SK-N-SH treated with all-trans-retinoic acid at 6 μM for 48 hours (cell line): ENCODE results near the gene PCDH9.

ENCODE experiments used
- ATAC-seq: fragments of 200-7000 bp; cut with Tn5 transposase; 3 replicates; pipeline ENCODE4 v1.9.1; 2020; ENCODE audit warnings: mild to moderate bottlenecking, moderate library complexity
- ARNTL ChIP-seq: fragments of 450-650 bp; formaldehyde crosslinking; IDR thresholded peaks from 2 replicates; pipeline ENCODE4 v1.5.0; 2020; ENCODE audit warnings: low read depth, mild to moderate bottlenecking, moderate library complexity, borderline replicate concordance
- CSDC2 ChIP-seq: fragments of 250-450 bp; sonication (Bioruptor Pico); IDR thresholded peaks from 2 replicates; pipeline ENCODE4 v1.5.0; 2020; ENCODE audit warnings: mild to moderate bottlenecking, moderate library complexity
- CSRNP3 ChIP-seq: fragments of 250-450 bp; sonication (Bioruptor Pico); IDR thresholded peaks from 2 replicates; pipeline ENCODE4 v1.5.1; 2021; ENCODE audit warnings: mild to moderate bottlenecking, moderate library complexity
- ESRRG ChIP-seq: fragments of 250-450 bp; sonication (Bioruptor Pico); IDR thresholded peaks from 2 replicates; pipeline ENCODE4 v1.6.1; 2021; ENCODE audit warnings: mild to moderate bottlenecking
- GLIS3 ChIP-seq: fragments of 250-450 bp; sonication (Bioruptor Pico); IDR thresholded peaks from 2 replicates; pipeline ENCODE4 v1.5.0; 2020; ENCODE audit warnings: mild to moderate bottlenecking, moderate library complexity
- ISL1 ChIP-seq: fragments of 250-450 bp; sonication (Bioruptor Pico); IDR thresholded peaks from 2 replicates; pipeline ENCODE4 v2.1.2; 2022; ENCODE audit warnings: mild to moderate bottlenecking, moderate library complexity
- OSR1 ChIP-seq: fragments of 250-450 bp; sonication (Bioruptor Pico); IDR thresholded peaks from 2 replicates; pipeline ENCODE4 v1.8.0; 2022; ENCODE audit warnings: moderate library complexity, mild to moderate bottlenecking, inconsistent platforms
- POU6F1 ChIP-seq: fragments of 250-450 bp; sonication (Bioruptor Pico); IDR thresholded peaks from 2 replicates; pipeline ENCODE4 v1.8.0; 2021; ENCODE audit warnings: low read depth, mild to moderate bottlenecking, moderate library complexity, borderline replicate concordance
- PPARA ChIP-seq: fragments of 250-450 bp; sonication (Bioruptor Pico); IDR thresholded peaks from 2 replicates; pipeline ENCODE4 v1.5.0; 2020; ENCODE audit warnings: mild to moderate bottlenecking, borderline replicate concordance
- RARB ChIP-seq: fragments of 250-450 bp; sonication (Bioruptor Pico); IDR thresholded peaks from 2 replicates; pipeline ENCODE4 v1.8.0; 2021; ENCODE audit warnings: mild to moderate bottlenecking, moderate library complexity
- TCF4 ChIP-seq: fragments of 250-450 bp; sonication (Bioruptor Pico); IDR thresholded peaks from 2 replicates; pipeline ENCODE4 v1.8.0; 2021; ENCODE audit warnings: mild to moderate bottlenecking, moderate library complexity, borderline replicate concordance
- TSHZ2 ChIP-seq: fragments of 250-450 bp; sonication (Bioruptor Pico); IDR thresholded peaks from 2 replicates; pipeline ENCODE4 v1.5.0; 2020; ENCODE audit warnings: mild to moderate bottlenecking, moderate library complexity
- ZC3H10 ChIP-seq: fragments of 250-450 bp; sonication (Bioruptor Pico); IDR thresholded peaks from 2 replicates; pipeline ENCODE4 v1.5.1; 2021; ENCODE audit warnings: mild to moderate bottlenecking, moderate library complexity
- ZFP3 ChIP-seq: fragments of 250-450 bp; sonication (Bioruptor Pico); IDR thresholded peaks from 2 replicates; pipeline ENCODE4 v1.5.0; 2020; ENCODE audit warnings: mild to moderate bottlenecking, moderate library complexity
- ZNF565 ChIP-seq: fragments of 450-650 bp; formaldehyde crosslinking; conservative IDR thresholded peaks from 2 replicates; pipeline ENCODE4 v1.5.0; 2020; ENCODE audit warnings: low read depth, mild to moderate bottlenecking, moderate library complexity
- ZNF70 ChIP-seq: fragments of 450-650 bp; formaldehyde crosslinking; IDR thresholded peaks from 2 replicates; pipeline ENCODE4 v1.5.0; 2020; ENCODE audit warnings: mild to moderate bottlenecking, moderate library complexity
- TF ChIP-seq, protein P1 (sequence below): fragments of 250-450 bp; sonication (Bioruptor Pico); IDR thresholded peaks from 2 replicates; pipeline ENCODE4 v1.8.0; 2020; ENCODE audit warnings: mild to moderate bottlenecking, moderate library complexity, borderline replicate concordance

The PCDH9 gene

DNA sequence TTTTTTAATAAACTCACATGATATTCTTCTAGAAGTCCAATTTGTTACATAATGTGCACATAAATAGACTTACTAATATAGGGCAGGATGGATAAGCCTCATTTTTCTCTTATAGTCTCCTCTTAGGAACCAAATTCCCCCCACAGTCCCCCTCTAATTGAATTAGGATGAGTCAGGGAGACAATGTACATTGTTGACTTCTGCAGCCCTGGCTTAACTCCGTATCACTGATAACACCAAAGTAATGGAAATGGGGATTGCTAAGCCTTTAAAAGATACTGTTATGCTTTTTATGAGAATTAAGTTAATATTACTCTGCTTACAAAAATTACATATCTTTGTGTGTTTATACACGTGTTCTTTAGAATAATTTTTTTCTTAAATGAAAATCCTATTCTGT lies 5.1 kb upstream of the PCDH9 start:
- TF ChIP-seq ISL1 (CRISPR knock-in tag): peak; percentile 92
- TF ChIP-seq TCF4 (CRISPR knock-in tag): peak; percentile 76; the same call in 1 of the 2 replicates
- TF ChIP-seq, protein P1, sequence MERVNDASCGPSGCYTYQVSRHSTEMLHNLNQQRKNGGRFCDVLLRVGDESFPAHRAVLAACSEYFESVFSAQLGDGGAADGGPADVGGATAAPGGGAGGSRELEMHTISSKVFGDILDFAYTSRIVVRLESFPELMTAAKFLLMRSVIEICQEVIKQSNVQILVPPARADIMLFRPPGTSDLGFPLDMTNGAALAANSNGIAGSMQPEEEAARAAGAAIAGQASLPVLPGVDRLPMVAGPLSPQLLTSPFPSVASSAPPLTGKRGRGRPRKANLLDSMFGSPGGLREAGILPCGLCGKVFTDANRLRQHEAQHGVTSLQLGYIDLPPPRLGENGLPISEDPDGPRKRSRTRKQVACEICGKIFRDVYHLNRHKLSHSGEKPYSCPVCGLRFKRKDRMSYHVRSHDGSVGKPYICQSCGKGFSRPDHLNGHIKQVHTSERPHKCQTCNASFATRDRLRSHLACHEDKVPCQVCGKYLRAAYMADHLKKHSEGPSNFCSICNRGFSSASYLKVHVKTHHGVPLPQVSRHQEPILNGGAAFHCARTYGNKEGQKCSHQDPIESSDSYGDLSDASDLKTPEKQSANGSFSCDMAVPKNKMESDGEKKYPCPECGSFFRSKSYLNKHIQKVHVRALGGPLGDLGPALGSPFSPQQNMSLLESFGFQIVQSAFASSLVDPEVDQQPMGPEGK (CRISPR knock-in tag): 0 out of 2 replicates have a peak, but pooled peaks have one; percentile 73
- no peak for TF ChIP-seq ZC3H10 (CRISPR knock-in tag)
- 0 out of 2 replicates have a peak, but pooled peaks have one; percentile 71 for TF ChIP-seq GLIS3
- TF ChIP-seq ZNF70 (CRISPR knock-in tag): no peak
- TF ChIP-seq ZFP3 (CRISPR knock-in tag): 0 out of 2 replicates have a peak, but pooled peaks have one; percentile 55
- TF ChIP-seq ESRRG (CRISPR knock-in tag): no peak
- no peak for TF ChIP-seq PPARA (CRISPR knock-in tag)
- no peak for TF ChIP-seq ZNF565 (CRISPR knock-in tag)
- peak; percentile 62; the same call in 1 of the 2 replicates for TF ChIP-seq TSHZ2 (CRISPR knock-in tag)
- no peak for TF ChIP-seq RARB (CRISPR knock-in tag)
- no peak for TF ChIP-seq POU6F1 (CRISPR knock-in tag)
- ATAC-seq: no peak

DNA sequence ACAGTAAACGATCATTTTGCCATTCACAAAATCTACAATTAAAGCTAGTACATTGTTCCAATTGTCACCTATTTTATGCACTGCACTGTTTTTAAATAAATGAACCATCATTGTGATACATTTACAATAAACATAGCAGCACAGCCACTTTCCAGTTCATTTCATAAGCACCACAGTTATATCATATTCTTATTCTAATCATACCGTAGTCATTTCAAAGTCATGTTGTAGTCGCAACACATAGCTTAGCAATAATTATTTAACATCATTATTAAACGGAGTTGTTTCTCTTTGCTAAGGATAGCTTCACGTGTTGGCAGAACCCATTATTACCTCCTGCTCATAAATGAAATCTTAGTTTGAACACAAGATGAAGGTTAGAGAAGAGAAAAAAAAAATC lies 2.2 kb upstream of the PCDH9 start:
- no peak for TF ChIP-seq GLIS3
- TF ChIP-seq OSR1 (CRISPR knock-in tag): no peak
- TF ChIP-seq CSDC2 (CRISPR knock-in tag): no peak
- no peak for TF ChIP-seq PPARA (CRISPR knock-in tag)
- TF ChIP-seq ZNF70 (CRISPR knock-in tag): no peak
- no peak for TF ChIP-seq ESRRG (CRISPR knock-in tag)
- no peak for ATAC-seq

- no peak for ATAC-seq
- TF ChIP-seq ESRRG (CRISPR knock-in tag) (no peak), PPARA (CRISPR knock-in tag) (no peak), CSRNP3 (CRISPR knock-in tag) (no peak), ARNTL (no peak)
These were observed 1.3 kb upstream of the PCDH9 start for GRCh38 chr13:67231289-67232000.

GRCh38 chr13:67230404-67231288 lies 510 bp upstream of the PCDH9 start:
- ATAC-seq: peak; percentile 95
- TF ChIP-seq PPARA (CRISPR knock-in tag): no peak
- TF ChIP-seq, protein P1 (CRISPR knock-in tag): peak; percentile 94
- no peak for TF ChIP-seq ESRRG (CRISPR knock-in tag)
- TF ChIP-seq, all 23 proteins: peak for 1
